ENCODE results near the gene DNAJB1.

Gene DNAJB1

GRCh38 chr19:14495672-14496028 lies 22.5 kb downstream of the DNAJB1 start:
- H3K4me3 ChIP-seq (ENCODE audit: low read depth, low read length) = peak overlapping the region; percentile 85
- ChIA-PET POLR2A (interaction anchor here (1.0 kb wide), 1 partner anchor 23 kb away, joined by 3 read pairs; the partner anchor contains the start of gene DNAJB1), CTCF (interaction anchor here (1.3 to 4.5 kb wide), 7 partner anchors 8 to 61 kb away, joined by 3 to 32 read pairs (median 7); partner anchors contain the start of gene PTGER1)
- no peak for TF ChIP-seq CTCF (IDR thresholded peaks at IDR 0.05; ENCODE audit: insufficient read depth, low read length, missing control alignments)
- no peak for DNase-seq (ENCODE audit: low read depth, low spot score)

GRCh38 chr19:14494910-14495671 lies 23.1 kb downstream of the DNAJB1 start:
- H3K4me3 ChIP-seq (ENCODE audit: low read depth, low read length) = peak overlapping the region; percentile 85
- POLR2A ChIA-PET = interaction anchor here (1.0 kb wide), 1 partner anchor 23 kb away, joined by 3 read pairs; the partner anchor contains the start of gene DNAJB1
- no peak for DNase-seq (ENCODE audit: low read depth, low spot score)
- no peak for TF ChIP-seq CTCF (IDR thresholded peaks at IDR 0.05; ENCODE audit: insufficient read depth, low read length, missing control alignments)
- CTCF ChIA-PET = interaction anchor here (1.3 to 4.5 kb wide), 7 partner anchors 9 to 62 kb away, joined by 3 to 32 read pairs (median 7); partner anchors contain the start of gene PTGER1

GRCh38 chr19:14494411-14494810 lies 23.8 kb downstream of the DNAJB1 start:
- ChIA-PET CTCF (interaction anchor here (3.5 kb wide), 1 partner anchor 11 kb away, joined by 23 read pairs; no protein-coding TSS in a partner anchor), POLR2A (interaction anchor here (1.0 kb wide), 1 partner anchor 24 kb away, joined by 3 read pairs; the partner anchor contains the start of gene DNAJB1)
- peak overlapping the region; percentile 85 for H3K4me3 ChIP-seq (ENCODE audit: low read depth, low read length)
- no peak for TF ChIP-seq CTCF (IDR thresholded peaks at IDR 0.05; ENCODE audit: insufficient read depth, low read length, missing control alignments)
- DNase-seq (ENCODE audit: low read depth, low spot score) = no peak

GRCh38 chr19:14492756-14493337 lies 25.4 kb downstream of the DNAJB1 start:
- DNase-seq (ENCODE audit: low read depth, low spot score) = no peak
- ChIA-PET POLR2A (interaction anchor here (1.1 to 1.3 kb wide), 2 partner anchors 13 to 14 kb away, joined by 4 to 5 read pairs; no protein-coding TSS in a partner anchor), CTCF (interaction anchor here (1.0 to 7.5 kb wide), 5 partner anchors 13 to 86 kb away, joined by 3 to 78 read pairs (median 5); partner anchors contain the start of gene PTGER1)
- no peak for TF ChIP-seq CTCF (IDR thresholded peaks at IDR 0.05; ENCODE audit: insufficient read depth, low read length, missing control alignments)
- no peak overlapping the region for H3K4me3 ChIP-seq (ENCODE audit: low read depth, low read length)

- no peak for DNase-seq (ENCODE audit: low read depth, low spot score)
- ChIA-PET CTCF (interaction anchor here (1.0 to 7.5 kb wide), 5 partner anchors 8 to 350 kb away, joined by 3 to 78 read pairs (median 3); partner anchors contain the start of gene GIPC1), POLR2A (interaction anchor here (1.6 kb wide), 1 partner anchor 30 kb away, joined by 7 read pairs; the partner anchor contains the start of gene DNAJB1)
- H3K4me3 ChIP-seq (ENCODE audit: low read depth, low read length) = no peak overlapping the region
- no peak for TF ChIP-seq CTCF (IDR thresholded peaks at IDR 0.05; ENCODE audit: insufficient read depth, low read length, missing control alignments)
These were observed 30.6 kb downstream of the DNAJB1 start for GRCh38 chr19:14487370-14488125.
